Fibroblast of pulmonary artery (primary cell): Measurements from ENCODE around the gene BLOC1S5.
A peak's percentile ranks its signal among the peaks of the same experiment; 100 is the strongest.
"Not testable (repeated sequence)": the region's sequence is repeated elsewhere in the genome, so short reads cannot be mapped to it uniquely, and the experiment has no call there.

ENCODE experiments used
- DNase-seq: peaks from one replicate; pipeline ENCODE4 v3.0.0-alpha.2; 2010; ENCODE audit warnings: low read depth
- H3K4me3 ChIP-seq: replicated peaks from 2 replicates; pipeline ENCODE4 v1.5.1; 2011; ENCODE audit warnings: low read depth, mild to moderate bottlenecking, control low read depth, low read length, moderate library complexity
- CTCF ChIP-seq: IDR thresholded peaks from 2 replicates; pipeline ENCODE4 v1.5.1; 2011; ENCODE audit warnings: mild to moderate bottlenecking, control low read depth, low read length, inconsistent platforms; ENCODE audit errors: missing control alignments

Gene BLOC1S5

GRCh38 chr6:8061736-8062135 lies 2.5 kb downstream of the BLOC1S5 start:
- TF ChIP-seq CTCF: no peak
- no peak for DNase-seq
- no peak overlapping the region for H3K4me3 ChIP-seq

GRCh38 chr6:8060346-8060745 lies 3.8 kb downstream of the BLOC1S5 start:
- no peak for DNase-seq
- no peak for TF ChIP-seq CTCF
- H3K4me3 ChIP-seq: no peak overlapping the region

GRCh38 chr6:8059129-8059528 lies 5.1 kb downstream of the BLOC1S5 start:
- DNase-seq: peak; percentile 74
- TF ChIP-seq CTCF: peak; percentile 33
- no peak overlapping the region for H3K4me3 ChIP-seq

- no peak overlapping the region for H3K4me3 ChIP-seq
- no peak for DNase-seq
- TF ChIP-seq CTCF: no peak
Measured at GRCh38 chr6:8057793-8058192, 6.4 kb downstream of the BLOC1S5 start.

GRCh38 chr6:8057263-8057662 lies 6.9 kb downstream of the BLOC1S5 start:
- TF ChIP-seq CTCF: no peak
- DNase-seq: no peak
- H3K4me3 ChIP-seq: no peak overlapping the region

GRCh38 chr6:8054276-8054675 lies 9.9 kb downstream of the BLOC1S5 start:
- peak; percentile 28 for DNase-seq
- no peak for TF ChIP-seq CTCF
- no peak overlapping the region for H3K4me3 ChIP-seq

GRCh38 chr6:8047541-8048292 lies 16.5 kb downstream of the BLOC1S5 start:
- peak; percentile 66 for DNase-seq
- no peak for TF ChIP-seq CTCF
- no peak overlapping the region for H3K4me3 ChIP-seq

- H3K4me3 ChIP-seq, DNase-seq: not testable (repeated sequence)
Measured at GRCh38 chr6:8045769-8046168, 18.4 kb downstream of the BLOC1S5 start.
